Panc1 (cell line): ENCODE measurements around the gene SF3A1. TPM values are rescaled to one million over a fixed set of nuclear protein-coding genes. Genes with fewer than 3 reads are reported as not detected.

Source experiments
- ATAC-seq: fragments of 200-7000 bp; cut with Tn5 transposase; 2 replicates; pipeline ENCODE4 v1.9.1; 2020; ENCODE audit warnings: mild to moderate bottlenecking, moderate library complexity
- BruUV-seq: library from RNA; stranded (reverse); fragments of 400-500 nt; replicated peaks from 2 replicates; lab custom pipeline; 2021; lab: Mats Ljungman, UMichigan
- CTCF ChIA-PET: fragments of 300-600 bp; sonication (Branson Sonifier 250); formaldehyde crosslinking; loops from one replicate; lab custom pipeline; 2022; ENCODE audit warnings: antibody characterized with exemption; lab: Charles Lee
- POLR2A ChIA-PET: fragments of 300-600 bp; sonication (Branson Sonifier 250); formaldehyde crosslinking; loops from one replicate; lab custom pipeline; 2022; ENCODE audit warnings: antibody characterized with exemption; lab: Charles Lee
- DNase-seq: peaks from one replicate; pipeline ENCODE4 v3.0.0-alpha.2; 2010; ENCODE audit warnings: low read depth, low spot score
- H3K27ac ChIP-seq: 2 replicates; pipeline ENCODE4 v1.5.1; 2011; ENCODE audit warnings: mild to moderate bottlenecking, low read length, inconsistent platforms
- H3K27me3 ChIP-seq: fragments of 200-500 bp; sonication (Bioruptor generic); 2 replicates; pipeline ENCODE4 v1.6.0; 2014; ENCODE audit warnings: low read length, inconsistent platforms; ENCODE audit not compliant: control insufficient read depth, insufficient read depth
- H3K36me3 ChIP-seq: fragments of 200-500 bp; sonication (Bioruptor generic); 2 replicates; pipeline ENCODE4 v1.5.1; 2014; ENCODE audit warnings: inconsistent platforms, mild to moderate bottlenecking, low read length, moderate library complexity; ENCODE audit not compliant: control insufficient read depth, insufficient read depth
- H3K4me1 ChIP-seq: 2 replicates; pipeline ENCODE4 v1.5.1; 2011; ENCODE audit warnings: inconsistent platforms, mild to moderate bottlenecking, low read length, moderate library complexity; ENCODE audit not compliant: control insufficient read depth, insufficient read depth
- H3K4me3 ChIP-seq, 2 experiments: 2 replicates each; pipeline ENCODE4 v1.5.1; 2011 to 2012; ENCODE audit warnings: low read depth in 2 of 2, low read length in 2 of 2, mild to moderate bottlenecking in 2 of 2, inconsistent platforms in 1 of 2, moderate library complexity in 1 of 2
- H3K9me3 ChIP-seq: fragments of 200-500 bp; sonication (Bioruptor generic); 2 replicates; pipeline ENCODE4 v1.5.1; 2014; ENCODE audit warnings: low read depth, mild to moderate bottlenecking, inconsistent platforms, low read length, moderate library complexity; ENCODE audit not compliant: control insufficient read depth, insufficient read depth
- POLR2AphosphoS5 ChIP-seq: IDR thresholded peaks from 2 replicates; pipeline ENCODE4 v1.6.1; 2012; ENCODE audit warnings: mild to moderate bottlenecking, low read depth, low read length, moderate library complexity
- REST ChIP-seq, 2 experiments: IDR thresholded peaks; 2 replicates each; pipeline ENCODE4 v1.6.1; 2011 to 2012; ENCODE audit warnings: low read depth in 2 of 2, control low read depth in 1 of 2, low read length in 1 of 2, mild to moderate bottlenecking in 1 of 2, moderate library complexity in 1 of 2; ENCODE audit not compliant: insufficient read depth in 1 of 2
- SIN3A ChIP-seq: IDR thresholded peaks from 2 replicates; pipeline ENCODE4 v1.6.1; 2012; ENCODE audit warnings: low read depth, mild to moderate bottlenecking, low read length, moderate library complexity, borderline replicate concordance; ENCODE audit not compliant: insufficient read depth
- TCF7L2 ChIP-seq: IDR thresholded peaks from 2 replicates; pipeline ENCODE4 v1.6.1; 2011; ENCODE audit warnings: mild to moderate bottlenecking, low read depth, low read length, inconsistent platforms
- in situ Hi-C: cut with HindIII; loops from 2 replicates; pipeline ENCODE4 v1.10.0; 2016; ENCODE audit warnings: low sequenced_read_pairs, low pct_unique_long_range_greater_than_20kb
- intact Hi-C: fragments of 100-400 bp; cut with micrococcal nuclease; formaldehyde crosslinking; loops from one replicate; pipeline ENCODE4 v1.10.0; 2022; ENCODE audit not compliant: unreplicated experiment
- total RNA-seq: library from RNA; stranded (reverse); gene quantifications from one replicate; pipeline ENCODE4 v1.2.1, GENCODE V29; 2021; ENCODE audit not compliant: unreplicated experiment
- TF ChIP-seq, protein P1 (sequence below): fragments of 450-650 bp; IDR thresholded peaks from 2 replicates; pipeline ENCODE4 v1.5.1; 2017; ENCODE audit warnings: mild to moderate bottlenecking

The SF3A1 gene
- total RNA-seq, 1 experiment from 2014 or later: 176 TPM

DNA sequence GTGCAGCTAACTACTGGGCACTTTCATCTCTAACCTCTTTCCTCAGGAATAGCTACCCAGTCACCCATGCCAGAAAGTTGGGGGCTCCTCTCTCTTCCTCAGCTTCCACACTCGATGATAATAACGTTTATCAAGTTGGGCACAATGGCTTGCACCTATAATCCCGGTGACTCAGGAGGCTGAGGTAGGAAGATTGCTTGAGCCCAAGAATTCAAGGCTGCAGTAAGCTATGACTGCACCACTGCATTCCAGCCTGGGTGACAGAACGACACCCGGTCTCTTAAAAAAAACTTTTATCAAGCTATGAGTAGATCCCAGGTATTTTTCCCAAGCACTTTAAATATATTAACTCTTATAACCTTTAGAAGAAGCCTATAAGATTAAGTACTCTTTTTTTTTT lies 2.0 kb downstream of the SF3A1 start:
- no peaks in the 10 kb centered on the region for H3K9me3 ChIP-seq
- no peak overlapping the region for H3K4me3 ChIP-seq
- TF ChIP-seq POLR2AphosphoS5 (no peak), REST (IDR thresholded peaks at IDR 0.05; ENCODE audit: insufficient read depth in 1 of 2, low read depth in 2 of 2, low read length in 1 of 2) (no peak), SIN3A (no peak), TCF7L2 (no peak)
- TF ChIP-seq, protein P1, sequence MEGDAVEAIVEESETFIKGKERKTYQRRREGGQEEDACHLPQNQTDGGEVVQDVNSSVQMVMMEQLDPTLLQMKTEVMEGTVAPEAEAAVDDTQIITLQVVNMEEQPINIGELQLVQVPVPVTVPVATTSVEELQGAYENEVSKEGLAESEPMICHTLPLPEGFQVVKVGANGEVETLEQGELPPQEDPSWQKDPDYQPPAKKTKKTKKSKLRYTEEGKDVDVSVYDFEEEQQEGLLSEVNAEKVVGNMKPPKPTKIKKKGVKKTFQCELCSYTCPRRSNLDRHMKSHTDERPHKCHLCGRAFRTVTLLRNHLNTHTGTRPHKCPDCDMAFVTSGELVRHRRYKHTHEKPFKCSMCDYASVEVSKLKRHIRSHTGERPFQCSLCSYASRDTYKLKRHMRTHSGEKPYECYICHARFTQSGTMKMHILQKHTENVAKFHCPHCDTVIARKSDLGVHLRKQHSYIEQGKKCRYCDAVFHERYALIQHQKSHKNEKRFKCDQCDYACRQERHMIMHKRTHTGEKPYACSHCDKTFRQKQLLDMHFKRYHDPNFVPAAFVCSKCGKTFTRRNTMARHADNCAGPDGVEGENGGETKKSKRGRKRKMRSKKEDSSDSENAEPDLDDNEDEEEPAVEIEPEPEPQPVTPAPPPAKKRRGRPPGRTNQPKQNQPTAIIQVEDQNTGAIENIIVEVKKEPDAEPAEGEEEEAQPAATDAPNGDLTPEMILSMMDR: no peak
- ChIA-PET CTCF (interaction anchor here (0.6 kb wide), 1 partner anchor 79 kb away, joined by 3 read pairs; no protein-coding TSS in a partner anchor), POLR2A (interaction anchor here (0.6 kb wide), 2 partner anchors 20 to 37 kb away, joined by 5 to 10 read pairs; no protein-coding TSS in a partner anchor)
- peaks cover 12% of the 10 kb centered on the region for H3K36me3 ChIP-seq
- no peaks in the 10 kb centered on the region for H3K27me3 ChIP-seq
- in situ Hi-C loops: no loop called here
- intact Hi-C loops: no loop called here
- ATAC-seq (no peak), DNase-seq (no peak)
- H3K4me1 ChIP-seq: peaks cover 7% of the 10 kb centered on the region; the same call in 1 of the 2 replicates
- BruUV-seq: TSS peak; percentile 58
- no peak overlapping the region for H3K27ac ChIP-seq

GRCh38 chr22:30351226-30351625 lies 5.5 kb downstream of the SF3A1 start:
- TF ChIP-seq, protein P1: no peak
- no peak for TF ChIP-seq TCF7L2
- TF ChIP-seq POLR2AphosphoS5: no peak
- TF ChIP-seq REST (IDR thresholded peaks at IDR 0.05; ENCODE audit: insufficient read depth in 1 of 2, low read depth in 2 of 2, low read length in 1 of 2): no peak
- TF ChIP-seq SIN3A: no peak
- Histone ChIP-seq H3K36me3 (peaks cover 14% of the 10 kb centered on the region), H3K27me3 (no peaks in the 10 kb centered on the region), H3K4me1 (peaks cover 7% of the 10 kb centered on the region; the same call in 1 of the 2 replicates), H3K27ac (no peak overlapping the region), H3K9me3 (no peaks in the 10 kb centered on the region), H3K4me3 (no peak overlapping the region)
- DNase-seq (no peak), ATAC-seq (no peak)
- intact Hi-C loops (no loop called here), in situ Hi-C loops (no loop called here)
- ChIA-PET POLR2A (no interaction called here), CTCF (no interaction called here)
- no TSS peak for BruUV-seq
